GM21529 (cell line): ENCODE results near the gene NOX5.

Experiments
- ATAC-seq: cut with Tn5 transposase; IDR thresholded peaks from one replicate; pipeline ENCODE4 v1.9.1; 2021; ENCODE audit not compliant: unreplicated experiment

Gene NOX5

DNA sequence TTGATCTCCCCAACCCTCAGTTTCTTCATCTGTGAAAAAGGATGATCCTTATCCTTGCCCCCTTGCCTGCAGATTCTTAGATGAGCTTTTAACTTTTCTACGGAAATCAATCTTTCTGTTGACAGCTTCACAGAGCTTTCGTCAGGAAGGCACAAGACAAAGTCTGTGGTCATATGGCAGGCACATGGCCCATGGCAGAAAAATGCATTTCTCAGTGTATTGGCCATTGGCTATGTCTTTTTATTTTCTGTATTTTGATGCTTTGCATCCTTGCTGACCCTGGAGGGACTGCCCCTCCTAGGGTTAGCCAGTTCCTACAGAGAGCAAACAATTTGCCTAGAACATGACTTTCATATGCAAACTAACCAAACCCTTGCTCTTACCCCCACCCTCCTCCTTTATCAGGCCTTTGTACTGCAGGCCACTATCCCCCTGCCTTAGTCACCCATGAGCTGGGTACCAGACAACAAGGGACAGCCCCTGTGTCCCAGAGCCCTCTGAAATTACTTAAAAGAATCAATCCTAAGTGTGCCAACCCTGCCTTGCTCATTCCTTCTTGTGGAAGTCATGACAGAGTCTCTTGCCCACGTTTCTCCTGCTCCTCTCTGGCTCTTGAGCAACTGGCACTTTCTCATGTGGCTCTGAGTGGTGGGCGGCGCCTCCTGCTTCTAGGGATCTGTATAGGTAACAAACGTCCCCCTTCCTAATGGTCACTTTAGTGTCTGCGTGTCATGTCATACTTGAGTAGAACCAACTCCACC is 24.1 kb upstream of the NOX5 start:
- ATAC-seq: no peak

DNA sequence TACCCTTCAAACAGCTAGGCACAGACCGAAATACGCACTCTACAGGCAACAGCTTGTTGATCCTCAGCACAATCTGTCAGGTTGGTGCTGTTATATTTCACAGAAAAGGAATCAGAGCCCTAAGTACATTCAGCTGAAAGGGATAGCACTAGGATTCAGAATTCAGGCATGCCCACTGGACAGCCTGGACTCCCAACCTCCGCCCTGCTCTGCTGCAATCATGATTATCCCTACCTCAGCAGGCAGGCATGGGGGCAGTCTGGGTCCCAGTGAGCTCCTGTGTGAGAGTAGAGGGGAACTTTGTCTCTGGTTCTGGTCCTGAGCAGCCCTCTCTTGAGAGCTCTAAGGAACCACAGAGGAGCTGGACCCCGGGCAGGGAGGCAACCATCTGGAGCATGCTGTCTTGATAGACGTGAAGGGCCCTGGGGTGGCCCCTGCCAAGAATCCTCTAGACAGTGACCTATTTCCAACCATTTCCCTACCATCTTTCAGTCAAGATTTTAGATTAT is 23.4 kb upstream of the NOX5 start:
- ATAC-seq: no peak

DNA sequence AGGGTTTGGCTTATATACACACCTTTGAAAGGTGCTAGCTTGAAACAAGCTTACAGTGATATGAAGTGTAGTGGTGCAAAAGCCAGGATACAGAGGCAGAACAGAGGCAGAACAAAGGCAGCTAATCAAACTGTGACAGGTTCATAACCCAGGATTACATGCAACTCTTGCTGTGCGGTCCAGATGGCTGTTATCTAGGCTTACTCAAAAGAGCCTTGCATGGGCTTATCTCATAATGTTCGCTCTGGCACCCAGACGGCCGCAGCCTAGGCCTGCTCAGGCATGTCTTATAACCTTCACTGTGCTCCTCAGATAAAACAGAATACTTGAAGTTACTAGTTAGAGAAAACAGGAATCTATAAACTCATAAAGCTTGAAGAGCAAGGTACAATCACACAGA is 22.8 kb upstream of the NOX5 start:
- no peak for ATAC-seq

DNA sequence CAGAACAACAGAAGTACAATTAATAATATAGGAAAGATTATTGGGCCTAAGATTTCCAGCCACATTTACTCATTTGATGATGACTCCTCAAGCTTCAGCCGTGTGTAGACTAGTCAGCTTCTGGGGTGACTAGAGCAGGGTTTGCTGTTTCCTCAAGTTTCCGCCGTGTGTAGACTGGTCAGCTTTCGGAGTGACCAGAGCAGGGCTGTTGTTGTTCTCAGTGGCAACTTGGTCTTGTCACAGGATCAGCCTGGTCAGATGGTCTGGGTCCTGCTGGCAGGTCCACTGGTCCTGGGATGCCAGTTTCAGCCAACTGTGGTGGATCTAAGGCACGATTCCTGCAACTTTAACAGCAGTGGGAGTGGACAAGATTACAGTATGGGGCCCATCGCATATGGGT is 21.8 kb upstream of the NOX5 start:
- ATAC-seq: no peak

DNA sequence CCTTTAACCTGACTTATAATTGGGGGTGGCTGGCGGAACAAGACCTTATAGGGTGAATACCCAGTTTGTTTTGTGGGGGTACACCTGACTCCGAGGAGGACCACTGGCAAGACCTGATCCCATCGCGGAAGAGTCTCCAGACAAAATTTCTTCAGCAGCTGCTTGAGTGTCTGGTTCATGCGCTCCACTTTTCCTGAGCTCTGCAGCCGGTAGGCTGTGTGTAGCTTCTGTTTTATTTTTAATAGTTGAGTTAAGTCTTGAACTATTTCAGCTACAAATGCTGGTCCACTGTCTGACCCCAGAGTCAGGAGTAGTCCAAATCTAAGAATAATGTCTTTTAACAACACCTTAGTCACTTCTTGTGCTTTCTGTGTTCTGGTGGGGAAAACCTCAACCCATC is 21.2 kb upstream of the NOX5 start:
- no peak for ATAC-seq

DNA sequence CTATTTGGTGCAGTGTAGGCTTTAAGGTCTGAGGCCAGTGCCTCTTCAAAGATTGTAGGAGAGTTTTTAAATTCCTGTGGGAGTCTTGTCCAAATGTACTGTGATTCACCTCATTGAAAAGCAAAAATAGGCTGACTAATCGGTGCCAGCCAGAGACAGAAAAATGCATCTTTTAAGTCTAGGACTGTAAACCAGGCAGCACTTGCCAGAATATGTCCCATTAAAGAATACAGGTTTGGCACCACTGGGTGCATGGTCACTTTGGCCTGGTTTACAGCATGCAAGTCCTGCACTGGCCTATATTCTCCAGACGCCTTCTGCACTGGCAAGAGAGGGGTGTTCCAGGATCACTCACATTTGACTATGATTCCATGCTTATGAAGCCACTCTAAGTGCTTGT is 20.3 kb upstream of the NOX5 start:
- ATAC-seq: no peak

DNA sequence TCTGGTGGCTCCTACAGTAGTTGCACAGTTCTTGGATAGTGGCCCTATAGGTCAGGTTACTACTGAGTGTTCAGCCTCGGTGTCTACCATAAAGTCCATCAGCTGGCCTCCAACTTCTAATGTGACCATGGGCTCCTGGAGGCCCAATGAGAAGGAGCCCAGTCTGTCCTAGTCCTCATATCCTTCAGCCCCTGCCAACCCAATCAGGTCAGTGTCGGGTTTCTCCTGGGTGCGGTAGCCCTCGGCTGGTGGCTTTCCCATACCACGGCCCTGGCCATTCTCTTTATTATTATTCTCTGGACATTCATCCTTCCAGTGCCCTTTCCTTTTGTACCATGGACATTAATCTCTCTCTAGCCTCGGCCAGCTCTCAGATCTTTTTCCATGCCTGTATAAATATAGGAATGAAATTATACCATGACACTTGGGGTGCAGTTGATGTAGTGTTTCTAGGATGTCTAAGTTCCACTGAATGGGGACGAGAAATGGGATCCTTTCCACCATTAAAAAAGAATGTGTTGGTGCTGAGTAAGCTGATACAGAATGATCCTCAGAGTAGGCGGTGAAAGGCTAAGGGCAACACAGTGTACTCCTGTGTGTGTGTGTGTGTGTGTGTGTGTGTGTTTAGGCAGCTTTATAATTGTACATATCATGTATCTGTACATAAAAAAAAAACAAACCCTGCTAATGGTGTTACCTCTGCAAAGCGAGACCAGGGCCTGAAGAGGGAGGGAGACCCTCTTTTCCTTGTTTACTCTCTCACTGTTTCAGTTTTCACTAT is 19.3 kb upstream of the NOX5 start:
- ATAC-seq: no peak

DNA sequence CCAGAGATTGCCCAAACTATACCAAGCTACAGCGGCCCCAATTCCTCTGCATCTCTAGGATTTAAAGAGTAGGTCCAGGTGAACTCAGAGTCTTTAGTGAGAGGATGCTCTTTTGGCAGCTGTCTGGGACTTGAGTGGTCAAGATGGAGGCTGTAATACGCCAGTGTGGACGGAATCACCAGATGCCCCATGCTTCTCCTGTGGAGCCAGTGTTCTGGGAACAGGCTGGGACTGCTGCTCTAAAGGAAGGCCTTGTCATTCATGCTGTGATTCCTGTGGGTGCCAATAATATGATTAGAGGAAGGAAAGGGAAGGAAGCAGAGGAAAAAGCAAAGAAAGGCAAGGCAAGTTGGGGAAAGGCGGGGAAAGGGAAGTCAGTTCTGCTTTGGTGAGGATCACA is 17.4 kb upstream of the NOX5 start:
- ATAC-seq: no peak

DNA sequence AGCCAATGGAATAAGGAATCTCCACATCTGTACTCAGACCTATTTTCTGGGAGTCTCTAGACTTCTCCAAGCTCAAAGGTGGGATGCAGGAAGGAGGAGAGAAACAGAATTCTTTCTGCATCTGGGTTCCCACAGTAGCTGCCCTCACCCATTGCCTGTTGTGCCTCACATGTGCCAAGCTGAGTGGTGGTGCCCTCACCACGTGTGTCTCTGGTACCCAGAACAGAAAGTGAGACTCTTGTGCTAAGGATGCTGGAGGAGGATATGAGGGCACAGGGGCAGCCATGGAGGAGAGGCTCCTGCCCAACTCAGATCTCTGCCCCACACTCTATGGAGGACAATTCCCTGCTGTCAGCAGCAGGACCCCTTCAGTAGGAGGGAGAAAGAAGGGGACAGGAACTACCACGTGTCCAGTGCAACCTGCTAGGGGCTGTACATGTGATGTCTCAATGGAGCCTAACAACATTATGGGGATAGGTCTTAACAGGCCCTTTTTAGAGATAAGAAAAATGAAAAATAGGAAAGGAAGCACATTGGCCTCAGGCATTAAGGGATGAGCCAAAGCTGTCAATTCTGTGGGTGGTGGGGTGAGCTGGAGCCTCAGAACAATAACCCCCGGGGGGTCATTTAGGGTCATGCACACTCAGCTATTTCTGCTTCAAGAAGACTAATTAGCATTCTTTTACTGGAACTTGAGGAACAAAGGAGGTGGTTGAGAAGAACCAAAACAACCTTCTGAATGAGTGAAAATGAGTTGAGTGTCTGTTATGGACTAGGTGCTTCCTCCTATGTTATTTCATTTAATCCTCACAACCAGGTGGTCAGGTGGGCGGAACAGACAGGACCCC is 16.3 kb upstream of the NOX5 start:
- no peak for ATAC-seq

DNA sequence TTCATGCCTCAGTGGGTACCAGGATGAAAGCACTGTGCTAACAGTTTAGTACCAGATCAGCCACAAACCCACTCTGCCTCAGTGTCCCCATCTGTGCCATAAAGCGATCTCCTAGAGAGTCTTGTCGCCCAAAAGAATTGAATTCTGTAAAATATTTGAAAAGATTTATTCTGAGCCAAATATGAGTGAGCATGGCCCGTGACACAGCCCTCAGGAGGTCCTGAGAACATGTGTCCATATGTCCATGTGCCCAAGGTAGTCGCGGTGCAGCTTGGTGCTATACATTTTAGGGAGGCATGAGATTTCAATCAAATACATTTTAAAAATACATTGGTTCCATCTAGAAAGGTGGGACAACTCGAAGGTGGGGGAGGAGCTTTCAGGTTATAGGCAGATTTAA is 15.4 kb upstream of the NOX5 start:
- no peak for ATAC-seq

DNA sequence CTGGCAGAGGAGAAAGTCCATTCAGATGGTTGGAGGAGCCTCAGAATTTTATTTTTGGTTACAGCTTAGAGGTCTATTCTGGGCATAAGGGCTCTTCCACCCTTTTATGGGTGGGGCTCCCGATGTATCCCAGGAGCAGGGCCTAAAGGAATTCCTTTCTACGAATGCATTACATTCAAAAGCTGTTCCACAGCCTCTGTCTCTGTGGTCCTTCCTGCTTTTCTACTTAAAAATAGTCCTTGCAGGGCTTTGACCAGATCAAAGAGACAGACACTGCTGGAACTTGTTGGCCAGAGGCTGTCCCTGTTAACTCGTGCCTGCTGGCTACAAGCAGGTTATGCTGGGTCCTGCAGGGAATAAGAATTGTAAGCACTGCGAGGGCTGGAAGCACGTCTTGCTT is 14.4 kb upstream of the NOX5 start:
- no peak for ATAC-seq

DNA sequence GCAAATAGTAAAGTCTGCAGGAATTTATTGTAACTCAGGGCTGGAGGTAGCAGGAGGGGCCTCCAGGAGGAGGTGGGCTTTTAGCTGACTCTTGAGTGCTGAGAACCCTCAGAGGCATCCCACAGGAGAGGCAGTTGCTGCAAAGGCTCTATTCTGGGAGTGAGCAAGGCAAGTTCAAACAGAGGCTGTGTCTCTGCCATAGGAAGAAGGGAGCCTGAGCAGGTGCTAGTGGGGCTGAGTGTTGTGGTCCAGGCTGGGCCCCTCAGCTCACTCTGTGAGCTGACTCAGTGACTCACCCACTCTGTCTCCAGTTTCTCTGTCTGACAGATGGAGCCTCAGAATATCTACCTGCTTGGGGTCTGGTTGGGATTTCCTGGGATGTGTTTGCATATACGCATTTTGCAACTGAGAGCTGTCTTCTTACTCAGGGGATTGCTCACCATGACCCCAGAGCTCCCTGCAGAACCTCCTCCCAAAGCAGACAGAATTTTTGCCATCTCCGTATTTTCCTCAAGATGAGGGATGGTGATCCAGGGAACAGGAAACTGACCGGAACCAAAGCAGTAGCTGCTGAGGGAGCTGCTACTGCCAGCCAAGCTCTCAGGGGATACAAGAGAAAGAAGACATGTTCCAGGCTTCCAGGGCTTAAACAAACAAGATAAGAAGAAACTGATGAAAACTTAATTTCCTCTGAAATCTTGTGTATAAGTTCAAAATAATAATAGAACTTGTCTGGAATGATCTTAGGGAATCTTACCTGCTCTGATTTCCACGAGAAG is 13.6 kb upstream of the NOX5 start:
- no peak for ATAC-seq

DNA sequence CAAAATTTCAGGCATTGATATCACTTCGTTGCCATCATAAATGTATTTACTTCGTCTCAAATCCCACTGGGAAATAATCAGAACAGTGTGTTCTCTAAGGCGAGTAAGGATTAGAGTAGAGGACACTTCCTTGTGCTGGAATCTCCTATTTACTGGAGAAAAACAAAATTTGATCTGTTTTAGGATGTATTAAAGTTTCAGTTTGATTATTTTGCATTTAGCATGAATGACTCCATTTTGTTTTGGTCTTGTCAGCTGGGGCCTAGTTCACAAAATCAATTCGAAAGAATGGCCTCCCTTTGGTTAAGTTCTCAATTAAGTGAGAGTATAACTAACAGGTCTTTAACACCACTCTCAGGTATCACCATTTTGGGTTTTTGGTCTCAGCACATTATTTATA is 11.7 kb upstream of the NOX5 start:
- no peak for ATAC-seq

DNA sequence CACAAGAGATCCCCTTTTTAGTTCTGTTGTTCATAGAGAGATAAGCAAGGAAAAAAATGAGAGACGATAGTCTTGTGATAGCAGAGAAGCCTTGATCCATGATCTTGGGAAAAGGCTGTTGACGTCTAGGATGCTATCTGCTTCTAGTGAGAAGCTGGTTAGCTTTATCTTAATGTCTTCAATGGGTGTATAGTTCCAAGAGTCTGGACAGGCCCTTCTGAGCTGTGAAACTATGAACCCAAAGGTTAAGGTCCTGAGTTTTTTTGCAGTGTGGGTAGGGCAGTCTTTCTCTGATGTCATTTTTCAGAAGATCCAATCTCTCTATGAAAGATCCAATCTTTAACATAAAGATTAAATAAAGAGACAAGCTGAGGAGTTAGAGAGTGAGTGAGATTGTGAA is 10.5 kb upstream of the NOX5 start:
- no peak for ATAC-seq

DNA sequence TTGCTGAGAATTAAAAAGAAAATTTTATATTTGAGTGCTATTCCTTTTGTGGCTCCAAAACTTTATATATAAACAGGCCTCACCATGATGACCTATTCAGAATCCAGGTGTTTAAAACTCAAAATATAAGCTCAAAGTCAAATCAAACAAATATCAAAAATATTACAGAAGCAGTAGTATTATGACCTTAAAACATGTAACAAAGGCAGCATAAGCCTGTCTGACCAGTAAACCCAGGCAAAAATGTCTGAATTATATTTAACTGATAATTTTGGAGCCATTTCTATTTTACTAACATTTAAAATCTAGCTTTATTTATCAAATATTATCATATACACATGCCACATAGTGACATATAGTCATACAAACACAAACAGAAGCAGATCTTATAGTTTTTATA is 6.4 kb upstream of the NOX5 start:
- no peak for ATAC-seq

DNA sequence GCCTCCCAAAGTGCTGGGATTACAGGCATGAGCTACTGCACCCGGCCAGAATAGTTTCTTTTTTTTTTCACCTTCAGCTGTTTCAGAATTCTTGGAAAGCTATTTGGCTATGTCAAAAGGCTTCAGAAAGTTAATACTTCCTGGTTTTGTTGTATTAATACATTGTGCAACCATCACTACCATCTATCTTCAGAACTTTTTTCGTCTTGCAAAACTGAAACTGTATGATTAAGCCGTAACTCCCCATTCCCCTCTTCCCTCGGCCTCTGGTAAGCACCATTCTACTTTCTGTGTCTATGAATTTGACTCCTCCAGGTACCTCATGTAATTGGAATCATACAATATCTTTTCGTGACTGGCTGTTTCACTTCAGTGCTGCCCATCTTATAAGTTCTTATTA is 5.2 kb upstream of the NOX5 start:
- no peak for ATAC-seq

DNA sequence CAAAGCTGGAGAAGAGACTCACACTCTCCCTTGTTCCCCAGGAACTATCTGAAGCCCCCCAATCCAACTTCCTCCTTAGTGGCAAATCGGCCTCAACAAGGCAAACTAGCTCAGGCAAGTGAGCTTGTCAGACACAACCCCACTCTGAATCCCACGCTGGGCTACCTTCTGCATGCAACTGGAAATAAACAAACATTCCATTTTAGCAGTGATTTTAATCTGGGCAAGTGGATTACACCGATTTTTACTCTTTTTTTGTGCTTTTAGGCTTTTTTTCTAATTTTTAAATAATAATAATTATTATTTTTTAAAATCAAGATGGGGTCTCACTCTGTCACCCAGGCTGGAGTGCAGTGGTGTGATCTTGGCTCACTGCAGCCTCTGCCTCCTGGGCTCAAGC is 2.9 kb upstream of the NOX5 start:
- no peak for ATAC-seq

DNA sequence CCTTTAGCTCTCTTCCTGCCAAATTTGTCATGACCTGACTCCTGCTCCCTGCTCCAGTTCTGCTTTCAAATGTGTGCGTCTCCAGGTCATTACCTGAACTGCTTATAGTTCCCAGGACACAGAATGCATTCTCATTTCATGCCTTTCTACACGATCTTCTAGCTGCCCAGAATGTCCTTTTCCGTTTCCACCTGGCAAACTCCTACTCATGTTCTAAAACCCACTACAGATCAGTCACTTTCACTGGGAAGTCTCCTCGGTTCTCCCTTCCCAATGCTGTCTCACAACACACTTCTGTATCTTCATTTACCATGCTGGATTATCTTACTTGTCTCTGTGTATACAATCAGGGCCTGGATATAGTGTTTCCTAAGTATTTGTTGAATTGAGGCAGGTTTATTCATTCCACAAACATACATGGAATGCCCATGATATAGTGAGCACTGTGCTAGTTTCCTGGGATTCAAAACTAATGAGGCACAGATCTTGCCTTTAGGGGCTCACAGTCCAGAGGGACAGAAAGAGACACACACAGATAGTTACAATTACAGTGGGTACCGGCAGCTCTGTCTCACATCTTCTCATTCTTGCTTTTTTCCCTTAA is 1.6 kb upstream of the NOX5 start:
- ATAC-seq: no peak

DNA sequence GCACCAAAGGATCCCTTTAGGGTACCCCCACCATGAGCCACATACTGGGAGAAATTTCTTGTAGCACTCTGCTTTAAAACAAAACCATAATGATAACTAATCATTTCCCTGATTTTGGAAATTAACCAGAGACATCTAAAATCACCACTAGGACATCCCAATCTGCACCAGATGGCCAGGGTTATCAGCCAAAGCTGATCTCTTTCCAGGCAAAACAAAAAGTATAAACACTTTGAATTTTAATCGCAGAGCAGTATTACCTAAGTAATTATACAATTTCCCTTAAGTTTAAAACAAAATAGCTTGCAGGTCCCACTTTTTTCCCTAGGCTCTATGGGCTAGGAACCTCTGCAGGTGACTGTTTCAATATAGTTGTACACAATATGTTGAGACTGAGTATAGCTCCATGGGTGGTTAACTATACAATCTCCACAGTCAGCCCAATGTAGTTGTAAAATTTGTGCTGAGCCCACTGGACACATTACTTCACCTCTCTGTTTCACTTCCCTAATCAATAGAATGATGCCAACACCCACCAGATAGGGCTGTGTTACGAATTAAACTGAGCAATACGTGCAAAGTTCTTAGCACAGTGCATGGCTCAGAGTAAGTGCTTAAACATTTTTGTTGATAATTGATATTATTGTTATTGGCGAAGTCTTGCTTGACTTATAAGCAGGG is 629 bp upstream of the NOX5 start:
- ATAC-seq: no peak

DNA sequence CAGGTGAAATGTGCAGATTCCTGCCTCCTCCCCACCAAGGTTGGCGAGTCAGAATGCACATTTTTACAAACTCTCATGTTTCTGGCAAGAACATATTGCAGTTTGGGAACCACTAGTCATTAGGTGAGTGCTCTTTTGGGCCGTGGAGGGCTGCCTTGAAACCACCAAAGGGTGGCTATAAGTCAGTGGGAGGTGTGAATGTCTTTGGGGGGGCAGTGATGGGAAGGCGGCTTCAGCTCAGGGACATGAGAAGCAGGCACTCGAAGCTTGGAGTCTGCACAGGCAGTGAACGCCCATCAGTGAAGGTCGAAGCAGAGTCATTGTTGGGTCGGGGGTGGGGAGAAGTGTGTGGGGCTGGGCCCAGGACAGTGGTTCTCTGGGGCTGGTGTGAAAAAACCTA is 1.1 kb downstream of the NOX5 start:
- ATAC-seq: no peak
